Vagina (tissue), 2 donors: Measurements from ENCODE around the gene HOXC11.

Experiments
- CTCF ChIP-seq, 3 experiments: fragments of 450-650 bp in 2 of 3; fragments of 200-600 bp in 1 of 3; sonication (generic) in 1 of 3; IDR thresholded peaks; one replicate each; pipeline ENCODE4 v1.5.1; 2017 to 2019; ENCODE audit warnings: antibody characterized with exemption in 3 of 3, mild to moderate bottlenecking in 2 of 3, moderate library complexity in 2 of 3
- POLR2A ChIP-seq, 2 donors: fragments of 450-650 bp; IDR thresholded peaks; one replicate each; pipeline ENCODE4 v1.6.1; 2017; ENCODE audit warnings: antibody characterized with exemption in 2 of 2, mild to moderate bottlenecking in 2 of 2, moderate library complexity in 2 of 2
- POLR2AphosphoS5 ChIP-seq, 2 donors: sonication (generic); formaldehyde crosslinking; IDR thresholded peaks; one replicate each; pipeline ENCODE4 v1.9.0; 2017; ENCODE audit warnings: antibody characterized with exemption in 2 of 2, mild to moderate bottlenecking in 2 of 2, low read depth in 1 of 2; ENCODE audit not compliant: insufficient read depth in 1 of 2

- TF ChIP-seq CTCF (IDR thresholded peaks at IDR 0.05) = no peak
- no peak for TF ChIP-seq POLR2A (IDR thresholded peaks at IDR 0.05)
- no peak for TF ChIP-seq POLR2AphosphoS5 (IDR thresholded peaks at IDR 0.05; ENCODE audit: insufficient read depth in 1 of 2, low read depth in 1 of 2)
Observed at GRCh38 chr12:53963005-53963404, 9.9 kb upstream of the HOXC11 start.
